GM19463 (cell line): ENCODE measurements around the gene AFF3.

Experiments used
- ATAC-seq: cut with Tn5 transposase; IDR thresholded peaks from one replicate; pipeline ENCODE4 v1.9.1; 2021; ENCODE audit warnings: mild to moderate bottlenecking, moderate library complexity; ENCODE audit not compliant: unreplicated experiment

AFF3 gene

DNA sequence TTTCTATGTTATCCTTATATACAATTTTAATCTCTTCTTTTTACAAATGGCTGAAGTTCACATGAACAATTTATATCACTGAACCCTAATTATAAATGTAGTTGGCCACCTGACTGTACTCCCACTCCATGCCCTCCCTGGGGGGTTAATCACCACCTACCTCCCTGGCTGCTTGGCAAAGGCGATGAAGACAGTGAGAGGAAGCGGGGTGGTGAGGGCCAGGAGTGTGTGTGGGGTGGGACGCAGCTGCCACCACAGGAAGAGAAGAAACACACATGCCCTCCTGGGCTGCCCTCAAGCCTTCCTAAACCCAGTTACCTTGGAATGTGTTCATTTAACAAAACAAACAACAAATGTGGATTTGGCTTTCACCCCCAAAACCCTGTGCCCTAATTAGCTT, 565.6 kb downstream of the AFF3 start:
- no peak for ATAC-seq

DNA sequence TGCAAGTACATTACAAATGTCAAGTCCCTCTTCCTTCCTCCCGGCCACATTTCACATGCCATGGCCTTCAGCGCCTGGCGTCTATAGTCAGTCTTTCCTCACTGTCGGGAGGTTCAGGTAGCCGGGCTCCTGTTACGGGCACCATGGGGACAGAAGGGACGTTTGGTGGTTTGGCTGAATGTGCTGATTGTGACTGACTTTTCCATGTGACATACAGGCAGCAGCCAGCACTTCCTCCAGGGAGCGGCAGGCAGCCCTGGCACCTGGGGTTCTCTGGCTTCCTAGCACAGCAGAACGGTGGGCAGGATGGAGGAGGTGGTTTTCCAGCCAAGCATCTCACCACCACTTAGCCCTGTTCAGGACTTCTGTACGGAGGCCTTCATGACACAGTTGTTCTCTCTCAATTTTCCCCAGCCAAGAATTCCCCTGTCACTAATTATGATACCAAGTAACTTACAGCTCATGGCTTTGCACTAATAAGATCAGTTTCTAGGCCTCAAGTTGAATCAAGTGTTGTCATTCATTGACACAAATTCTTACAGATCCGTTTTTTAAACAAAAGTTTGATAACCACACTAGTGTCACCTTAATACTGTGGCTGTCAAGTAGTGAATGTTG, 568.6 kb downstream of the AFF3 start:
- ATAC-seq: no peak

DNA sequence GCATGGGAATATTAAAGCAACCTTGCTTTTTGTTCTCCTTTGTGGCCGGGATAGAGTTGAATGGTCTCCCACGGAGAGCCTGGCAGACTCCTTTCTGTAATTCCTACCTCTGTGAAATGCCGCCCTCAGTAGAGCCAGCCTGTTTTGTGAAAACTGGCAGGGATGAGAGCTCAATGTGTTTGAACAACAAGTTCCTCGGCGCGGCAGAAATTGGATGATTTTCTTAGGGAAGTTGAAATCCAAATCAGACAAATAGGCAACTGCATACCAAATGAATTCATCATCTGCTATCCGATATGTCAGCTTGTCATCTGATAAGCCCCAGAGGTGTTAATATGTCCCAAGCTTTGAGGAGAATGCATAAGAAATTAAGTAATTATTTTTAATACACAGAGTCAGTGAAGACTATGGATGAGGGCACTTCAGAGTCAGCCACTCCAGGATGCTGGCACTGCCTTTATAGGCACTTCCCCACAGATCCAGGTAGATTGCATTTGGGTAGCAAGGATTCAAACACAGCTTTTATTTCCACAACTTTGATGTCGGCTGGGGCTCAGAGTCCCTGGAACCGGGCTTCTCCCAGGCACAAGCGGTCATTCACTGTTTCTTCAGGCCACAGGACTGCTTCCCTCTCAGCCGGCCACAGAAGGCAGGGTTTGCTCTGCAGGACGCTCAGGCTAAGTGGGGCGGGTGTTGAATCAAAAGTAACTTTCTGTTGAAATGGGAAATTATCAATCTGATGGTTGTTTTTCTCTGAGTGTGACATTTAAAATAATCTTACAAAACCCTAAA, 569.8 kb downstream of the AFF3 start:
- no peak for ATAC-seq

DNA sequence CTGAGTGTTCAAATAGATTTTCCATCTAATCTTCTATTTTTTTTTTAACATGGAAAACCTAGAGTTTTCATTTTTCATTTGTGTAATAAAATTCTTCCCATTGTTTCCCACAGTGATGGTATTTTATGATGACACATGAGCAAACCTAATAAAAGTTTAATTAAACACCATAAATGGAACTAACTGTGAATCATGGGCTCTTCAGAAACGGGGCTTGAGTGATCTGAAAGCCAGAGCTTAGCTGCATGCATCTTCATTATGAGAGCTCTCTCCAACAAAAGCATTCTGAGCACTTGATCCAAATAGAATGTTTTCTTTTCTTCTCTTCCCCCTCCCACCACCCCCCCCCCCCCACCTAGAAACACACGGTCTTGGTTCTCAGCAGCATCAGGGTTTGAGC, 570.4 kb downstream of the AFF3 start:
- ATAC-seq: no peak

DNA sequence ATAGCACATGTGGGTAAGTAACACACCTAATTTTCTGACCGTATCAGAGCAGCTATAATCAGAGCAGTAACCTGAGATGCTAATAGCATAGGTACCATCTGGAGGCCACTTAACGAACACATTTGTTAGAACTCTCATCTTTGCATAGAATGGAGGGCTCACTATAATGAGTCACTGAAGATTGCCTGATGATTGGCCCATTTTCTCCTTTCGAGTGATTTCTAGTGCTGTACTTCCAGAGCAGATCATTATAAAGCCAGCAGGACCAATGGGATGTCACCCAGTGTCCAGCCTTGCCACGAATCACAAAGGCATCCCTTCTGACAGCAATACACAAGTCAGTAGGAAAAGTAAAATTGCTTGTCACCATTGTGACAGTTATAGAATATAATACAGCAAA, 570.9 kb downstream of the AFF3 start:
- ATAC-seq: no peak

DNA sequence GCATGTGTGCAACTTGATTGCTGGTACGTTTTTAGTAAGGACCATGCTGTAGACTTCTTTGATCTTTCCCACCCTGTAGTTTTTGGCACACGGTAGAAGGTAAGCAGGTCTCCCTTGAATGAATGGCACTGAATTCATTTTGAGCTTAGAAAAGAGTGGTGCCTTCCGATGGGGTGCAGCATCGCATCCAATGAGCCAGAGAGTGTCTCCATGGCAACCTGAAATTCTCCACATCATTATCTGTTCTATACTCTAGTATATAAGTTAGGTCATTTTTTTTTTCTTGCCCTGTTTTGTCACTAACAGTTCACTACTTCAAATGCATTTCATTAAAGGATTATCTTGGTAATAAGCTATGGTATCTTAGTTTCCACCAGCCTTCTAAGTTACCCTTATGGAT, 571.4 kb downstream of the AFF3 start:
- no peak for ATAC-seq

DNA sequence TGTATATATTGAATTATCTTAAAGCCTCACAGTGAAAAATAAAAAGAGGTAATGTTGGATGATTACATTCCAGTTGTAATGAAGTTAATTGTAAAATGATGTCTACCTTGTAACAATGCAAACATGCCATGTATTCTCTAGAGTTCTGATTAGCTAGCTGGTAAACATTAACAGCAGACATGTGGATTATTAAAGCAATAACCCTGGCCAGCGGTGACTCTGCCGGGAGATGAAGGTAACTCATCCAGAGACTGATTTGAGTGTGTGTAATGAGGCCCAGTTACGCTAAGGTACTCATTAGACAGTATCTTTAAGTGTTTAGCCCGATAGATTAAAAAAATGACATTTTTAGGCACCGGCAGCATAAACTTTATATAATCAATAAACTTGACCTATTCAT, 573.0 kb downstream of the AFF3 start:
- ATAC-seq: no peak

DNA sequence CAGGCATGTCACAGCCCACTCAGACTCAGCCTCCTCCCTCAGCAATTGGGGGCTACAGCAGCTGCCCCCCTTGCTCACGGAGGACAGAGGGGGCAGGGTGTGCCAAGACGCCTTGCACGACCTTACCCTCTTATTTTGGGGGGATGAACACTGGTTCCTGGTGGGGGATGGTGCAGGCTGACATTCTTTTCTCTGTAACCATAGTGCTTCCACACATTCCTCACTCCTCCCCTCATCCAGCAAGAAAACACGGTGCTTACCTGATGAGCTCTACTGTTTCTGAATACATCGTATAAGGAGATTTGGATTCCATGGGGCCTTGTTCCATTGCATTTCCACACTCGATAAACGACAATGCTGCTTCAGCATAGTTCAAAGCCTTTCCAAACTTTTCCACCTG, 577.2 kb downstream of the AFF3 start:
- ATAC-seq: no peak

DNA sequence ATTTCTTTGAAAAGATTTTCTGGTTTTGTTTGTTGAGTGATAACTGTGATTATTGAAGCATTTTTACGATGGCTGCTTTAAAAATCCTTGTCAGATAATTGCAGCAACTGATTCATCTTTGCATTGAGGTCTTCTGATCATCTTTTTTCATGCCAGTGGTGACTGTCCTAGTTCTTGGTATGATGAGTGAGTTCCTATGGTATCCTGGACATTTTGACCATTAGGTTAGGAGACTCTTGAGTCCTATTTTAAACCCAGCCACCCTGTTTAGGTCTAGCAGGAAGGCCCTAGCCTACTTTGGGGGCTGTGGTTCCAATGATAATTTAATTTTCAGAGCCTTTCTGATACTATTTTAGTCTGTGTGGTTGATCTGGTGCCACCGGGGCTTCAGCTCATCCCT, 579.9 kb downstream of the AFF3 start:
- no peak for ATAC-seq

DNA sequence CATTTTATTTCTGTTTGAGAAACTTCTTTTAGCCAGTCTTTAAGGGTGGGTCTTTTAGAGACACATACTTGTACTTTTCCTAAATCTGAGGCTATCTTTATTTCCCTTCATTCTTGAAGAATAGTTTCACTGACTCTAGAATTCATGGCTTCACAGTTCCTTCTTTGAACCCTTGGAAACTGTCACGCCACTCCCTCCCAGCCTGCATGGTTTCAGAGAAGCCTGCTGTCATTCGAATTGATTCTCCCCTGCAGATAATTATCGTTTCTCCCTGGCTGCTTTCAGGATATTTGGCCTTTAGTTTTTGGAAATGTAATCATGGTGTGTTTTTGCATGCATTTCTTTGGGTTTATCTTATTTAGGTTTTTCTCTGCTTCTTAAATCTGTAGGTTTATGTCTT, 580.6 kb downstream of the AFF3 start:
- no peak for ATAC-seq

DNA sequence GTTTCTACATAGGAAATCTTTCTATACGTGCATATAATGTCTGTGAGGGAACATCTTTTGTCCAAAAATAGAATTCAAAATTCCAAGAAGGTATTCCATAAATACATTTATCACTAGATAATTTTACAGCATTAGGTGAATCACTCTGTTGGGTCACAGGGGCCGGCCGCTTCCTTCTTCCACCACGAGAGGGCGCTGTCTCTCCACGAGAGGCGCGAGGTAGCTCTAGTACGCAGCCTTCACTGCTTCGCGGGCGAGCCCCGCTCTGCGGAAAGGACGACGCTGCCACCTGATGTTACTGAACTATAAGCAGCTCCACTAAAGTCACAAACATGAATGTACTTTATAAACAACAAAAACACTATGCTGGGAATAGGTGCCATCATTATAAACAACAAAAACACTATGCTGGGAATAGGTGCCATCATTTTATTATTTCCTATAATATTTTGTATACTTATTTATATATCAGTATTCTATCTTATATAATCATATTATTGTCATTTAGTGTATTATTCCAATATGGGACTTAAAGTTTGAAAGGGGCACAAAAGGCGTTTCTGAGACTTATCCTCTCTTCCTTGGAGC, 583.2 kb downstream of the AFF3 start:
- ATAC-seq: peak; percentile 93

DNA sequence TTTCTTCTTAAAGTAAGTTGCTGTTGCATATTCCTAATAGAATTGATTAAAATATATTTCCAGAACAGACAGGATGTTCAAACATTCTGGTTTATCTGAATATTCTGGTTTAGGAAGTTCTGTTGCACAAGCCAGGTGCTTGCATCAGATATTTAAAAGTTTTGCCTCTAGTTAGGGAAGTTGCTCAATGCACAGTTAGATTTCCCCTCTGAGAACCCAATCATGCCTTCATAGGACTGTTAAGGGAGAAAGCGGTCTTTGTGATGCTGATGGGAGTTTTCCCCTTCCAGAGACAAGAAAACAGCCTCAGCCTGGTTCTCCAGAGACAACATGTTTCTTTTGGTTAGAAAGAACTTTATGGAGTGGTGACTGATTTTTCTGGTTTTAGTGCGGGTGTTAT, 587.0 kb downstream of the AFF3 start:
- no peak for ATAC-seq

DNA sequence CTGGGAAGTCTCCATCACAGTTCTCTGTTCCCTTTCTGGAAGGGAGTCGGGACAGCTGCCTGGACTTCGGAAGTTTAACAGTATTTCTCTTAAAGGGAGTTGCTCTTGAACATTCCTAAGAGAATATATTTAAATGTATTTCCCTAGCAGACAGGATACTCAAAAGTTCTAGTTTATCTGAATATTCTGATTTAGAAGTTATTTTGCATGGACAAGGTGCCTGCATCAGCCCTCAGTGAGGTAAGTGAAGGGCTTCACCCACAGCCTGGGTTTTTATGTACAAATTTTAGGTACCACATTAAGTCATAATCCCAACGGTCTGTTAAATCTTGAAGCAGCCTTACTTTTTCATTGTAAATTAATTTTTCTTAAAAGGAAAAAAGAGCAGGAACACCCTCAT, 587.5 kb downstream of the AFF3 start:
- ATAC-seq: no peak

DNA sequence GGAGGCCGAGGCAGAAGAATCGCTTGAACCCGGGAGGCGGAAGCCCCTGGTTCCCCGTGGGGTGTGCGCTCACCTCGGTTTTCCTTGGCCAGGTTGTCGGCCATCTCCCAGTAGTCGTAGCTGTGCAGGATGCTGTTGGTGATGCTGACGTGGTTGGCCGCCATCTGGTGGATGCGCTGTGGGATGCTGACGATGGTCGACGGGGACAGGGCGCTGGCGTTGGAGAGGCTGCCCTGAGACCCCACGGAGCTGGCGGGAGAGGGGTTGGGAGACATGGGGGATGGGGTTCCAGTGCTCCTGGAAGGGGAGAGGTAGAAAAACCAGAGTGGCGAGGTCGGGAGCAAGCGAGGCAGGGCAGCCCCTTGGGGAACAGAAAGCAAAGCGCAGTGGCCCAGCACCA, 588.2 kb downstream of the AFF3 start:
- ATAC-seq: no peak

DNA sequence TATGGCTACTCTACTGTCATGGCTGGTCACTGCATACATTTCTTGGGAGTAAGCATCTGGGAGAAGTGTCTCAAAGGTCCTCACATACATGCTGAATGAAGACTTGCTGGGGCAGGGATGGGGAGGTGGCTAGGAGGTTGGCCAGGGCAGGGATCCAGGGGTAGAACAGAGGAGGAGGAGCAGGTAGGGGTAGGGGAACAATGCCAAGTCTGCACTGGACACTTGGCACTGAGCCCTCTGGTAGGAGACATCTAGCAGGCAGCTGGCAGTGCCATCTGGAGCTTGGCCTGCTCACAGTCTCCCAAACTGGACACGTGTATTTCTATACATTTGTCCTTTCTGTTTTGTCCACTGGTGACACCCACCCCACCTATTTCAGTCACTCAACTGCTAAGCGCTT, 589.9 kb downstream of the AFF3 start:
- ATAC-seq: no peak

DNA sequence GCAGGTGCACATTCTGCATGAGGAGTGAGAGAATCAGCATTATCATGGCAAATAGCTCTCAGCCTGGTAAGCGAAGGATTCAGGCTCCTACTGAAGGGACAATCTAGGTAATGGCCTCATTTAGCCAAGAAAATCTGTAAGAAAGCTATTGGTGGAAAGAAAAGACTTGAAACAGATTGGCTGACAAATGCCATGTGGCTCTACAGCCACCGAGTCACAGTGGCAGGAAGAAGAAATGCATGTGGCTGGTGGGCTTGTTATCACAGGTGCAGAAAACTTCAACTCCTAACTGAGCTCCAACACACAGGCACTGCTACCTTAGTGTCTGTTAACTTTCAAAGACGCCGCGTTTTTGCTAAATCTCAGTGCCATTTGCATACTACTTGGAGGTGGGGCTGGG, 592.0 kb downstream of the AFF3 start:
- no peak for ATAC-seq

DNA sequence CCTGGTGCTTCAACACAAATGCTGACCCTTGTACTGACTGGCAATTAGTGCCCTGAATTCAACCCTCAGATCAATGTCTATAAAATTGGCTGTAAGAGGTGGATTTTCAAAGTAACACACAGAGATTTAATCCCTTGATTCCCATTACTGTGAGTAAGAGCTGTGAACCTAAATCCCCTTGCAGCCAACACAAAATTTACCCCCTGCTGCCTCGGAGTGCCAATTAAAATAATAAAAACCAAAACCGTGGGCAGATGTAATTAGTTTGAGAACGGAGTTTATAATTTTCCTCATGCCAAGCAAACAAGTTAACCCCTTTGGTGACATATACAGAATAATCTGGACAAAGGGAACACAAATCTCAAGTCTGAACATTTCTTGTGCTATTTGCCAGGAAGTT, 596.8 kb downstream of the AFF3 start:
- no peak for ATAC-seq

DNA sequence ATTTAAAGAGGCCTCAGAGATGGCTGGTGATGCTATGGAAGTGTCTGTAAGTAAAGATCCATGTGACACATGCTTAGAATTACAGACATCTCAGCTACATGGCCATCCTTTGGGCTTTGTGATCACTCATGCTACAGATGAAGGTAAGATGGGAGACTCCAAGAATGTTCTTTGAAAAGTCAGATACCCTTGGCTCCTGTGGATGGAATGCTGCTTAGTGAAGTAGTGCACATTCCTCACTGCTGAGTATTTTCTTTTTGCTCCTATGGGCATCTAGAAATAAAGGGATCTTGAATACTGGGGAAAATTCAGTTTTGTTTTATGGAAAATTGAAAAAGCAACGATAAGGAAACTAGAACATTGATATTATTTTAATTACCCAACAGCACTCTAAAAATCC, 597.3 kb downstream of the AFF3 start:
- no peak for ATAC-seq

DNA sequence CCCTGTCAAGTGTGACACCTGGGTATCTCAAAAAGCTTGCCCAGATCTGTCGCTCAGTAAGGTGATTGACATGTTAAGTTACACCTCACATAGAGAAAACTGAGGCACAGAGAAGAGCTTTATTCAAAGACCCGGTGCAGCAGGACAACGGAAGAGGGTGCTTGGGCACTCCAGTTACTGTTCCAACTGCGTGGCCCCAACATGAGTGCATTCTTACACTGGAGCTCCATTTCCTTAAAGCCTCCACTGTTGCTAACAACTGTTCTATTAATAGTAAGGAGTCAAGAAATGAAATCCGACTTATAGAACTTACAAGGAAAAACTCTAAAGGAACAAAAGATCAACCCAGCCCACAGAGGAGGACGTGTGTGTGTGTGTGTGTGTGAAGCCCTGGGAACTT, 597.8 kb downstream of the AFF3 start:
- no peak for ATAC-seq

DNA sequence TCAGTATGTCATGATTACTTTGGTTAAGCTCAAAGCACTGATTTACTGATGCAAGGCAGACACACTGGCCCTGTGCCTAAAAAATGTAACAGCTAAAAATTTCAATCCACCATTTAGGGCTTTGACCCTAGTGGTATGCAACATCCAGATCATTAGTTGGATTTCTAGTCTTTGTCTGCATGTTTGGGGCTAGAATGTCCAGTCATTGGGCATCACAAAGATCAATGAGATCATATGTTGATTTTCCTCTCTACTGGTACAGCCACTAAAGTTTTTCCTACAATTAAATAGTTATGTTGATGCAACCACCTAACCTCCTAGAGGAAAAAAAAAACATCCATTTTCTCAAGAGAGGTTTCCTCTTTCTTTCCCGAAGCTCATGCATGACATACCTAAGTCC, 599.1 kb downstream of the AFF3 start:
- no peak for ATAC-seq

DNA sequence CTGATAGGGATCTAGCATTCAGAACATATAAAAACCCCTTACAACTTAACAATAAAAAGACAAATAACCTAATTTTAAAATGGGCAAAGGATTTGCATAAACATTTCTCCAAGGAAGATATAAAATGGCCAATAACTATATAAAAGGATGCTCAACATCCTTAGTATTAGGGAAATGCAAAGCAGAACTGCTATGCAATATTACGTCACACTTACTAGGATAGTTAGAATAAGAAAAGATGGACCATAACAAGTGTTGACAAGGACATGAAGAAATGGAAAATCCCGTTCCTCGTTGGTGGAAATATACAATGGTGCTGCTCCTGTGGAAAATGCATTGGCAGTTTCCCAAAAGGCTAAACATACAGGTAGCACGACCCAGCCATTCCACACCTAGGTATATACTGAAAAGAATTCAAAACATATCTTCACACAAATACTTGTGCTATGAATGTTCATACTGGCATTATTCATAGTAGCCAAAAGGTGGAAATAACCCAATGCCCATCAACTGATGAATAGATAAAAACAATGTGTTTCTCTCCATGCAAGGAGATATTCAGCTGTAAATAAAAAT, 604.4 kb downstream of the AFF3 start:
- ATAC-seq: no peak

DNA sequence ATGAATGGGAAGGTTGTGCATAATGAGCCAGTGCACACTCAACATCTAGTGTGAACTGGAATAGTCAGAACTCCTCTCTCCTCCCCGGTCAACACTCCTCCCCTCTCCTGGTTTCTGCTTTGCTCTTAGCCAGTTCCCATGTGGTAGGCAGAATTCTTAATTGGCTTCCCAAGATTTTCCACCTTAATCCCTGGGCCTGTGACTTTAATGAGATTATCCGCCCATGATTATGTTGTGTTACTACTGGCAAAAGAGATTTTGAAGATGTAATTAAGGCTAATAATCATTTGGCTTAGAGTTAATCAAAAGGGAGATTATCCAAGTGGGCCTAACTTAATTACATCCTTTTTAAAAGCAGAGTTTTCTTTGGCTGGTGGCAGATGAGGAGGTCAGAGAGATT, 618.3 kb downstream of the AFF3 start:
- no peak for ATAC-seq
